Epithelial cell of proximal tubule (primary cell): ENCODE results near the gene USP53. TPM values are rescaled to one million over a fixed set of nuclear protein-coding genes. Genes with fewer than 3 reads are reported as not detected.

ENCODE experiments used
- DNase-seq: peaks from one replicate; pipeline ENCODE4 v3.0.0-alpha.2; 2011; ENCODE audit warnings: low read depth
- H3K4me3 ChIP-seq: 2 replicates; pipeline ENCODE4 v1.5.1; 2011; ENCODE audit warnings: low read depth, mild to moderate bottlenecking, low read length
- total RNA-seq: library from RNA; depleted of rRNA; stranded (reverse); fragments of >200 nt; gene quantifications from 2 replicates; pipeline ENCODE4 v1.2.3, GENCODE V29; 2015
- TF ChIP-seq, protein P1 (sequence below): conservative IDR thresholded peaks from 2 replicates; pipeline ENCODE4 v1.5.1; 2012; ENCODE audit warnings: low read depth, mild to moderate bottlenecking, low read length

USP53 gene
- total RNA-seq, 1 donor from 2014 or later = 48.9 TPM

DNA sequence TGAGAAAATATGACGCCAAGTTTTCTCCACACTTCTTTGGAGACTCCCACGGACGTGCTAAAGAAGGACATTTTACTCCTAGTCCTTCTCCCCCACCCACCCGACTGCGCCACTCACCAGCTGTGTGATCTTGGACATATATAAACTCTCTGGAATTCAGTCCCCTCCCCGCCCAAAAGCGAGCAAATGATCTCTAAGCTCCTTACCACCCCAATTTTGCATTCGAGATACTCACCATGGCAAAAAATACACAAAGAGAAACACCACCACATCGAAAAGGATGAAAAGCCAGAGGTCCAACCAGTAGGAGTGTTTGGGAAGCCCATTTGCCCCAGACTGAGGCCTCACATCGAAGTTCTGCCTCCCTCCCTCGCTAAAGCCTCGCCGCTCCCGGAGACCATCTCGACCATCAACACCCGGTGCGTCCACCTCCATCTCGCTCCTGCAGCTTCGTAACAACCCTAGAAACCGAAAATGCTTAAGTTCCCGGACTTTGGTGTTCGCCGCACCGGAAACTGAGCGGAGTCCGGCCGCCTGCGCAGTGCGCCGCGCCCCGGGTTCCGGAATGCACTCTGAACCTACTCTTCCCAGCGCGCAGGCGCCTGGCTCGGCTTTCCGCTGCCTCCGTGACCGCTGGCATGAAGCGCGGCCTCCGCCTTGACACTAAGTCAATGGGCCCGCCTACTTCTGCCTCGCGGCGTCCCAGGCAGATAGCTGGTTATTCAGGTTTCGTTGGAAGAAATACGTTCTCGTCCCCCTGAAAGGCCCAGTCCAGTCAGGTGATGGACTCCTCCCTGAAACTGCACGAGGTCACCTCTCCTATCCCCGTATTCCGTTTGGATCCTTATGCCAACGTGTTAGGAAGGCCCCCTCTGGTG is 87.8 kb downstream of the USP53 start:
- peak; percentile 61 for DNase-seq
- TF ChIP-seq, protein P1, sequence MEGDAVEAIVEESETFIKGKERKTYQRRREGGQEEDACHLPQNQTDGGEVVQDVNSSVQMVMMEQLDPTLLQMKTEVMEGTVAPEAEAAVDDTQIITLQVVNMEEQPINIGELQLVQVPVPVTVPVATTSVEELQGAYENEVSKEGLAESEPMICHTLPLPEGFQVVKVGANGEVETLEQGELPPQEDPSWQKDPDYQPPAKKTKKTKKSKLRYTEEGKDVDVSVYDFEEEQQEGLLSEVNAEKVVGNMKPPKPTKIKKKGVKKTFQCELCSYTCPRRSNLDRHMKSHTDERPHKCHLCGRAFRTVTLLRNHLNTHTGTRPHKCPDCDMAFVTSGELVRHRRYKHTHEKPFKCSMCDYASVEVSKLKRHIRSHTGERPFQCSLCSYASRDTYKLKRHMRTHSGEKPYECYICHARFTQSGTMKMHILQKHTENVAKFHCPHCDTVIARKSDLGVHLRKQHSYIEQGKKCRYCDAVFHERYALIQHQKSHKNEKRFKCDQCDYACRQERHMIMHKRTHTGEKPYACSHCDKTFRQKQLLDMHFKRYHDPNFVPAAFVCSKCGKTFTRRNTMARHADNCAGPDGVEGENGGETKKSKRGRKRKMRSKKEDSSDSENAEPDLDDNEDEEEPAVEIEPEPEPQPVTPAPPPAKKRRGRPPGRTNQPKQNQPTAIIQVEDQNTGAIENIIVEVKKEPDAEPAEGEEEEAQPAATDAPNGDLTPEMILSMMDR = no peak
- H3K4me3 ChIP-seq = peak overlapping the region; percentile 89

- no peak overlapping the region for H3K4me3 ChIP-seq
- TF ChIP-seq, protein P1 = no peak
- DNase-seq = no peak
Measured at GRCh38 chr4:119302073-119302832, 89.7 kb downstream of the USP53 start.

DNA sequence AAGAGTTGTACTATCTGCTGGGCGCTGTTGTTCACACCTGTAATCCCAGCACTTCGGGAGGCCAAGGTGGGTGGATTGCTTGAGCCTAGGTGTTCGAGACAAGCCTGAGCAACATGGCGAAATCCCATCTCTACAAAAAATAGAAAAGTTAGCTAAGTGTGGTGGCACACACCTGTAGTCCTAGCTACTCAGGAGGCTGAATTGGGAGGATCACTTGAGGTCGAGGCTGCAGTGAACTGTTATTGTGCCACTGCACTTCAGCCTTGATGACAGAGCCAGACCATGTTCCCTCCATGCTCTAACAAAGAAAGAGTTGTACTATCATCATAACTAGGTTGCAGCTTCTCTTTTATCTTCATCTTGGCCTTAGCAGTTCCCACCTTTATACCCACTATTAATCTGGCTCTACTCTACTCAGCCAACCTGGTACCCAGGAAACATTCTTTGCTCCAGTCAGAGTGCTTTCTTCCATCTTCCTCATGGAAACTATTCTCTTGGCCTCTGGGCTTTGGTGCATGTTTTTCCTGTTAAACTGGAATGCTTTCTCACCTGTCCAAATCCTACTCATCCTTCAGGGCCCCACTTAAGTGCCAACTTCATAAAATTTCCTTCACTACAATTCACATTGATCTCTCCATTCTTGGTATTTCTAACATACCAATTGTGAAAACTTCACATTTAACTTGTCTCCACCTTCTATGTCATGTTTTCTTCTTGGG is 91.2 kb downstream of the USP53 start:
- H3K4me3 ChIP-seq = no peak overlapping the region
- DNase-seq = no peak
- TF ChIP-seq, protein P1 = no peak

GRCh38 chr4:119304431-119304830 is 91.9 kb downstream of the USP53 start:
- no peak overlapping the region for H3K4me3 ChIP-seq
- DNase-seq = no peak
- TF ChIP-seq, protein P1 = no peak

DNA sequence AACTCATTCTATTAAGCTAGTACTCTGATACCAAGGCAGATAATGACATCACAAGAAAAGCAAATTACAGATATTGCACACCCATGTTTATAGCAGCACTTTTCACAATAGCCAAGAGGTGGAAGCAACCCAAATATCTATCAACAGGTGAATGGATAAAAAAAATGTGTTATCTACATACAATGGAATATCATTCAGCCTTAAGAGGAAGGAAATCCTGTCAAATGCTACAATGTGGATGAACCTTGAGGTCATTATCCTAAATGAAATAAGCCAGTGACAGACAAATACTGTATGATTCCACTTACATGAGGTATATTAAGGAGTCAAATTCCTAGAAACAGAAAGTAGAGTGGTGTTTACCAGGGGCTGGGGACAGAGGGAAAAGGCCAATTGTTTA is 95.1 kb downstream of the USP53 start:
- TF ChIP-seq, protein P1 = no peak
- no peak for DNase-seq
- no peak overlapping the region for H3K4me3 ChIP-seq

DNA sequence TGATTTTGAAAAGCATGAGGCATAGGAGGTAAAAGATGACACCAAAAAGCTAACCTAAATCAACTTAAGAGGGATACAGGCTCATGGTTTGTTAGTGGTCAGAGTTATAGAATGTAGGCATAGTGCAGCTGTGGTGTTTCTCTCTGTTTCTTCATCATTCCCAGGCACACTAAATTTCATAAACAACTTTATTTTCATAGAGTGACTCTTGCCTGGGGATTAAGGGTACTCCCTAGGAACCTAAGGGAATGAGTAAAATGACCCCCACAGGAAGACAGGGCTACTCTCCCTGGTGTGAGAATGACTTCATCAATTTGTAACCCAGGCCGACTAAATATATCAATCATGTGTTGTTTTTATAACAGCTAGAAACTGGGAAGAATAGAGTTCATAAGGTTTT is 98.3 kb downstream of the USP53 start:
- no peak for DNase-seq
- TF ChIP-seq, protein P1 = no peak
- H3K4me3 ChIP-seq = no peak overlapping the region
